Colonic mucosa (tissue), 4 donors: Measurements from ENCODE around the gene PTPRE. TPM values are rescaled to one million over a fixed set of nuclear protein-coding genes. Genes with fewer than 3 reads are reported as not detected.

Experiments used
- DNase-seq: peaks from one replicate; pipeline ENCODE4 v3.0.0-alpha.2; 2020
- H3K27ac ChIP-seq: fragments of 200-600 bp; one replicate; pipeline ENCODE4 v1.8.0; 2021
- H3K27me3 ChIP-seq: fragments of 200-600 bp; one replicate; pipeline ENCODE4 v1.8.0; 2021
- H3K36me3 ChIP-seq: fragments of 200-600 bp; one replicate; pipeline ENCODE4 v1.8.0; 2021
- H3K4me1 ChIP-seq: fragments of 200-600 bp; one replicate; pipeline ENCODE4 v1.8.0; 2021; ENCODE audit warnings: mild to moderate bottlenecking
- H3K4me3 ChIP-seq: fragments of 200-600 bp; one replicate; pipeline ENCODE4 v1.8.0; 2021
- H3K9ac ChIP-seq, 2 donors: one replicate each; pipeline ENCODE4 v1.7.0; 2013; ENCODE audit warnings: control low read depth in 2 of 2, low read depth in 2 of 2, low read length in 2 of 2
- H3K9me3 ChIP-seq: fragments of 200-600 bp; one replicate; pipeline ENCODE4 v1.8.0; 2021
- CTCF ChIP-seq: fragments of 200-600 bp; IDR thresholded peaks from one replicate; pipeline ENCODE4 v1.8.0; 2022; ENCODE audit warnings: antibody characterized with exemption, mild to moderate bottlenecking
- intact Hi-C: fragments of 100-400 bp; cut with DNase I; formaldehyde crosslinking; loops from one replicate; pipeline ENCODE4 v1.14.1; 2022
- total RNA-seq, 2 donors: library from RNA; stranded (reverse); fragmentation: NEBNext Ultra II Directional in 1 of 2; extraction: Animal tissue kit (Norgen Biotek cat#: 25700) in 1 of 2; gene quantifications; one replicate each; pipeline ENCODE4 v1.2.1, GENCODE V29; 2021
- donor health status: healthy.
- donor health status: DM: no; HTN: no; CAD: no.
- donor health status: DM: no; HTN: no; CAD: no.

The PTPRE gene
- total RNA-seq, 2 donors from 2014 or later = 15.9 to 18.8 TPM

DNA sequence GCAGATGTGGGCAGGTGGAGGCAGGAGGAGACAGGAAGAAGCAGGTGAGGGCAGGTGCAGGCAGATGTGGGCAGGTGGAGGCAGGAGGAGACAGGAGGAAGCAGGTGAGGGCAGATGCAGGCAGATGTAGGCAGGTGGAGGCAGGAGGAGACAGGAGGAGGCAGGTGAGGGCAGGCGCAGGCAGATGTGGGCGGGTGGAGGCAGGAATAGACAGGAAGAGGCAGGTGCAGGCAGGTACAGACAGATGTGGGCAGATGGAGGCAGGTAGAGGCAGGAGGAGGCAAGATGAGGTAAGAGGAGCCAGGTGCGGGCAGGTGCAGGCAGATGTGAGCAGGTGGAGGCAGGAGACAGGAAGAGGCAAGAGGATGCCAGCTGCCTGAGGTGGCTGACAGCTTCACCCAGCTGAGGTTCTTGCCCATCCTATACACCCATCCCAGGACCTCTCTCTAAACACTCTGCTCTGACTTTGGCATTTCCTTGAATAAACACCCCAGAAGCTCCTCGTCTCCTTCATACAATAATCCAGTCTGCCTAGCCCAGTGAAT lies 33.0 kb downstream of the PTPRE start:
- no peak overlapping the region for H3K9ac ChIP-seq
- no peaks in the 10 kb centered on the region for H3K9me3 ChIP-seq
- no peaks in the 10 kb centered on the region for H3K36me3 ChIP-seq
- TF ChIP-seq CTCF = no peak
- no peak for DNase-seq
- H3K27ac ChIP-seq = no peak overlapping the region
- intact Hi-C loops = no loop called here
- no peaks in the 10 kb centered on the region for H3K4me1 ChIP-seq
- H3K4me3 ChIP-seq = no peak overlapping the region
- no peaks in the 10 kb centered on the region for H3K27me3 ChIP-seq

GRCh38 chr10:127940866-127941640 lies 34.1 kb downstream of the PTPRE start:
- Histone ChIP-seq H3K27ac (no peak overlapping the region), H3K9me3 (no peaks in the 10 kb centered on the region), H3K4me3 (no peak overlapping the region), H3K9ac (no peak overlapping the region), H3K36me3 (no peaks in the 10 kb centered on the region), H3K27me3 (no peaks in the 10 kb centered on the region), H3K4me1 (no peaks in the 10 kb centered on the region)
- no peak for TF ChIP-seq CTCF
- DNase-seq = no peak
- intact Hi-C loops = no loop called here

GRCh38 chr10:127942811-127943210 lies 35.9 kb downstream of the PTPRE start:
- H3K4me3 ChIP-seq = no peak overlapping the region
- H3K27me3 ChIP-seq = no peaks in the 10 kb centered on the region
- no peaks in the 10 kb centered on the region for H3K9me3 ChIP-seq
- DNase-seq = no peak
- no peak for TF ChIP-seq CTCF
- no peaks in the 10 kb centered on the region for H3K4me1 ChIP-seq
- no peaks in the 10 kb centered on the region for H3K36me3 ChIP-seq
- H3K9ac ChIP-seq = no peak overlapping the region
- intact Hi-C loops = no loop called here
- H3K27ac ChIP-seq = no peak overlapping the region

DNA sequence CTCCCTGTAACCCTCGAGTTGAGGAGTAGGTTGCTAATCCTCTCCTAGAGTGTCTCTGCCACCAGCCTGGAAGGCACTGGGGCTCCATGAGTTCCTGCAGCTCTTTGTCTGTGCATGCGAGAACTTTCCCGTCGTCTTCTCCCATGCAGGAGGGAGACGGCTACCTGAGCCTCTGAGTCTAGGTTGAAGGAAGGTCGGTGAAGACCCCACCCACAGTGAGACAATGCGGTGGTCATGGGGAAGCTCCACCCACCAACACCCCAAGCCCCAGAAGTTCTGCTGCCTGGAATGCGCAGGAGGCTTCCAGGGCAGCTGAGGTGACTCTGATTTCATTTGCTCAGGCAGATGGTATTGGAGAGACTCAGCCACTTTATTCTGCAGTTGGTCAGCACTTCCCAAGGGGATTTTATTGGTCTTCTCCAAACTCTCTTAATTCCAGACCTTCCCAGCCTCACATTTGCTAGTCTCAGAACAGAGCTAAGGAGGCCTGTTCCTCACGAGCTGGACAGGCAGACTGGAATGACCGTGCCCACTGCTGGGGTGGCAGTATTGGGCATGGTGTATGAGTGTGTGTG lies 36.5 kb downstream of the PTPRE start:
- no peak overlapping the region for H3K4me3 ChIP-seq

GRCh38 chr10:127944256-127944655 lies 37.4 kb downstream of the PTPRE start:
- H3K36me3 ChIP-seq = no peaks in the 10 kb centered on the region
- no peak for TF ChIP-seq CTCF
- H3K4me1 ChIP-seq = no peaks in the 10 kb centered on the region
- H3K27ac ChIP-seq = no peak overlapping the region
- H3K27me3 ChIP-seq = no peaks in the 10 kb centered on the region
- DNase-seq = no peak
- H3K9me3 ChIP-seq = no peaks in the 10 kb centered on the region
- intact Hi-C loops = no loop called here
- no peak overlapping the region for H3K4me3 ChIP-seq
- no peak overlapping the region for H3K9ac ChIP-seq

More for the DNA sequence above, 36.5 kb downstream of the PTPRE start:
- no peak overlapping the region for H3K27ac ChIP-seq
- DNase-seq = no peak
- H3K9ac ChIP-seq = no peak overlapping the region
- no peak for TF ChIP-seq CTCF
- no peaks in the 10 kb centered on the region for H3K9me3 ChIP-seq
- H3K27me3 ChIP-seq = no peaks in the 10 kb centered on the region
- H3K4me1 ChIP-seq = no peaks in the 10 kb centered on the region
- intact Hi-C loops = no loop called here
- H3K36me3 ChIP-seq = no peaks in the 10 kb centered on the region
